Natural killer cell (primary cell): ENCODE results near the gene ANKH. TPM values are rescaled to one million over a fixed set of nuclear protein-coding genes. Genes with fewer than 3 reads are reported as not detected.
"Not testable (repeated sequence)": the region's sequence is repeated elsewhere in the genome, so short reads cannot be mapped to it uniquely, and the experiment has no call there.

ENCODE experiments used
- ATAC-seq, 3 donors: fragments of 150-1000 bp in 2 of 3; fragments of 200-7000 bp in 1 of 3; cut with Tn5 transposase; 1 replicate in 1 of 3; 2 replicates in 2 of 3; pipeline ENCODE4 v1.10.0; 2021; ENCODE audit warnings: mild to moderate bottlenecking in 2 of 3, moderate library complexity in 2 of 3
- DNase-seq, 2 donors: peaks; one replicate each; pipeline versions ENCODE4 v3.0.0 to v3.0.0-alpha.2; 2013 to 2021; ENCODE audit warnings: mixed read lengths in 1 of 2
- H3K27ac ChIP-seq: one replicate; pipeline ENCODE4 v1.5.1; 2013; ENCODE audit warnings: mild to moderate bottlenecking, low read length
- H3K27me3 ChIP-seq: one replicate; pipeline ENCODE4 v1.6.1; 2013; ENCODE audit warnings: low read length; ENCODE audit not compliant: control insufficient read depth, insufficient read depth
- H3K36me3 ChIP-seq: one replicate; pipeline ENCODE4 v1.6.1; 2013; ENCODE audit warnings: low read length; ENCODE audit not compliant: control insufficient read depth, insufficient read depth
- H3K4me1 ChIP-seq: one replicate; pipeline ENCODE4 v1.6.1; 2013; ENCODE audit warnings: low read length; ENCODE audit not compliant: control insufficient read depth, insufficient read depth
- H3K4me3 ChIP-seq: one replicate; pipeline ENCODE4 v1.5.1; 2013; ENCODE audit warnings: low read length
- H3K9me3 ChIP-seq: one replicate; pipeline ENCODE4 v1.6.1; 2013; ENCODE audit warnings: low read length; ENCODE audit not compliant: control insufficient read depth, insufficient read depth
- H3K27ac Mint-ChIP-seq, 2 donors: one replicate each; pipeline ENCODE4 v1.8.0; 2022; ENCODE audit warnings: mild to moderate bottlenecking in 2 of 2, mixed read lengths in 2 of 2, moderate library complexity in 1 of 2
- H3K27me3 Mint-ChIP-seq, 2 donors: one replicate each; pipeline ENCODE4 v1.8.0; 2022; ENCODE audit warnings: low read depth in 2 of 2, mixed read lengths in 2 of 2
- H3K36me3 Mint-ChIP-seq: one replicate; pipeline ENCODE4 v1.8.0; 2022; ENCODE audit warnings: mixed read lengths
- H3K4me1 Mint-ChIP-seq, 2 donors: one replicate each; pipeline ENCODE4 v1.8.0; 2022; ENCODE audit warnings: mixed read lengths in 2 of 2
- H3K4me3 Mint-ChIP-seq: one replicate; pipeline ENCODE4 v1.8.0; 2022; ENCODE audit warnings: mild to moderate bottlenecking, moderate library complexity, mixed read lengths
- H3K9me3 Mint-ChIP-seq, 2 donors: one replicate each; pipeline ENCODE4 v1.8.0; 2022; ENCODE audit warnings: mixed read lengths in 2 of 2
- WGBS: methylation state at CpG from one replicate; pipeline ENCODE4 v1.1.7; 2013; ENCODE audit warnings: missing lambda C conversion rate; ENCODE audit not compliant: insufficient coverage; 5-methylcytosine and 5-hydroxymethylcytosine counted together
- intact Hi-C: fragments of 100-400 bp; cut with micrococcal nuclease; formaldehyde crosslinking; loops from one replicate; pipeline ENCODE4 v1.14.2; 2022
- total RNA-seq, 4 donors: library from RNA; stranded (reverse); fragments of 120-200 nt in 1 of 4; gene quantifications; one replicate each; pipeline versions ENCODE4 v1.2.3 to v1.2.4, GENCODE V29; 2013 to 2022
- TF ChIP-seq, protein P1 (sequence below): fragments of 200-600 bp; IDR thresholded peaks from one replicate; pipeline ENCODE4 v1.8.0; 2022; ENCODE audit warnings: antibody characterized with exemption

Gene ANKH
- total RNA-seq, 3 donors from 2014 or later (not counting 1 experiment from before 2014, with no cell fraction given) = 52.9 to 78.0 (median 63.8) TPM

DNA sequence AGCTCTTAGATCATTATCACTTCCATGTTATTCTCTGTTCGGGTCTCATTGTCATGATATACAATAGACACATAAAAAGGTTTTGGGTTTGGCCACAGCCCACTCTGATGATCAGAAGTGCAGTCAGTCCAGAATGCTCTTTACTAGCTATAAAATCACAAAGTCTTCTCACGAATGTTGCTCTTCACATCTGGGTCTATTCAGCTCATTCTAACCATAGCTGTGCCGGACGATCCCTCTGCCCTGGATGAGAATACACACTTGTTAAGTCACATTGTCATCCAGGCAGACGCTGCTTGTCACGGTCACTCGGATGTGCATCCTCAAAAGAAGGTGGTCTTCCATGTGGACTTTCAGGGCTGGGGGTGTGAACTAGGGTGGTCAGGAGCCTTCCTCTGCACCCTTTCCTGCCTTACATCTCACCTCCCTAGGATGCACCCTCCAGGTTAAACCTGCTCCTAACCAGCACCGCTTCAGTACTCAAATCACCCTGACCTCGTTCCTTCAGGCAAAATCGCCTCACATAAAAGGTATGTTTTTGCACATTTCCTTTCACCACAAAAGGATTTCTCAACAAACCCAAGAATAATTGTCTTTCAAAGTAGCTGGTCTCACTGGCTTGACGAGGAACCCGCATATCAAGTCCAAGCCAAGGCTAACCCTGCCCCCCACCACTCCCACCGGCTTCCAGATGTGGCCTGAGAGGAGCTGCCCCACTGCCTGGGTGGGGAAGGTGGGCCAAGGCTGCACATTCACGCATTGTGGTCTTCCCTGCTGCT lies 21.9 kb downstream of the ANKH start:
- no peak overlapping the region for H3K27ac ChIP-seq
- Mint-ChIP-seq H3K9me3 (no peaks in the 10 kb centered on the region), H3K27me3 (no peaks in the 10 kb centered on the region), H3K27ac (no peak overlapping the region), H3K36me3 (no peaks in the 10 kb centered on the region), H3K4me1 (peaks cover 11 to 32% of the 10 kb centered on the region in 2 donors), H3K4me3 (no peak overlapping the region)
- WGBS = 94% methylated on average over 14 of the region's 14 CpGs
- H3K4me1 ChIP-seq = no peaks in the 10 kb centered on the region
- TF ChIP-seq, protein P1, sequence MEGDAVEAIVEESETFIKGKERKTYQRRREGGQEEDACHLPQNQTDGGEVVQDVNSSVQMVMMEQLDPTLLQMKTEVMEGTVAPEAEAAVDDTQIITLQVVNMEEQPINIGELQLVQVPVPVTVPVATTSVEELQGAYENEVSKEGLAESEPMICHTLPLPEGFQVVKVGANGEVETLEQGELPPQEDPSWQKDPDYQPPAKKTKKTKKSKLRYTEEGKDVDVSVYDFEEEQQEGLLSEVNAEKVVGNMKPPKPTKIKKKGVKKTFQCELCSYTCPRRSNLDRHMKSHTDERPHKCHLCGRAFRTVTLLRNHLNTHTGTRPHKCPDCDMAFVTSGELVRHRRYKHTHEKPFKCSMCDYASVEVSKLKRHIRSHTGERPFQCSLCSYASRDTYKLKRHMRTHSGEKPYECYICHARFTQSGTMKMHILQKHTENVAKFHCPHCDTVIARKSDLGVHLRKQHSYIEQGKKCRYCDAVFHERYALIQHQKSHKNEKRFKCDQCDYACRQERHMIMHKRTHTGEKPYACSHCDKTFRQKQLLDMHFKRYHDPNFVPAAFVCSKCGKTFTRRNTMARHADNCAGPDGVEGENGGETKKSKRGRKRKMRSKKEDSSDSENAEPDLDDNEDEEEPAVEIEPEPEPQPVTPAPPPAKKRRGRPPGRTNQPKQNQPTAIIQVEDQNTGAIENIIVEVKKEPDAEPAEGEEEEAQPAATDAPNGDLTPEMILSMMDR = no peak
- DNase-seq (no peak), ATAC-seq (no peak)
- H3K36me3 ChIP-seq = peaks cover 4% of the 10 kb centered on the region
- no peak overlapping the region for H3K4me3 ChIP-seq
- intact Hi-C loops = no loop called here
- H3K27me3 ChIP-seq = no peaks in the 10 kb centered on the region
- H3K9me3 ChIP-seq = no peaks in the 10 kb centered on the region

- H3K27ac Mint-ChIP-seq, H3K9me3 Mint-ChIP-seq, H3K36me3 ChIP-seq, H3K4me1 ChIP-seq, H3K36me3 Mint-ChIP-seq, intact Hi-C loops, H3K27me3 ChIP-seq, H3K4me3 Mint-ChIP-seq, H3K4me3 ChIP-seq, H3K27ac ChIP-seq, ATAC-seq, DNase-seq, H3K9me3 ChIP-seq, H3K27me3 Mint-ChIP-seq: not testable (repeated sequence)
- H3K4me1 Mint-ChIP-seq = peaks cover 6 to 31% of the 10 kb centered on the region in 2 donors
- 92% methylated on average over 3 of the region's 3 CpGs for WGBS
These were observed 22.6 kb downstream of the ANKH start for GRCh38 chr5:14848942-14849341.

DNA sequence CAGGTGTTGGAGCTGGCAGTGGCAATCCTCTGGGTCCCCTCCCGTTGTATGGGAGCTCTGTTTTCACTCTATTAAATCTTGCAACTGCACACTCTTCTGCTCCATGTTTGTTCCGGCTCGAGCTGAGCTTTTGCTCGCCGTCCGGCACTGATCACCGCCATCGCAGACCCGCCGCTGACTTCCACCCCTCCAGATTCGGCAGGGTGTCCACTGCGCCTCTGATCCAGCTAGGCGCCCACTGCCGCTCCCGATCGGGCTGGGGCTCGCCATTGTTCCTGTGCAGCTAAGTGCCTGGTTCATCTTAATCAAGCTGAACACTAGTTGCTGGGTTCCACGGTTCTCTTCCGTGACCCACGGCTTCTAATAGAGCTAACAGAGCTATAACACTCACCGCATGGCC lies 23.2 kb downstream of the ANKH start:
- no peaks in the 10 kb centered on the region for H3K4me1 ChIP-seq
- no peaks in the 10 kb centered on the region for H3K27me3 ChIP-seq
- no peaks in the 10 kb centered on the region for H3K27me3 Mint-ChIP-seq
- no peak overlapping the region for H3K27ac Mint-ChIP-seq
- intact Hi-C loops = no loop called here
- WGBS = 95% methylated on average over 21 of the region's 21 CpGs
- TF ChIP-seq, protein P1 = no peak
- peaks cover 7% of the 10 kb centered on the region for H3K36me3 ChIP-seq
- no peak overlapping the region for H3K4me3 Mint-ChIP-seq
- no peaks in the 10 kb centered on the region for H3K9me3 Mint-ChIP-seq
- H3K36me3 Mint-ChIP-seq = no peaks in the 10 kb centered on the region
- H3K4me3 ChIP-seq = no peak overlapping the region
- peaks cover 6 to 31% of the 10 kb centered on the region in 2 donors for H3K4me1 Mint-ChIP-seq
- DNase-seq (no peak), ATAC-seq (no peak)
- H3K9me3 ChIP-seq = no peaks in the 10 kb centered on the region
- no peak overlapping the region for H3K27ac ChIP-seq

DNA sequence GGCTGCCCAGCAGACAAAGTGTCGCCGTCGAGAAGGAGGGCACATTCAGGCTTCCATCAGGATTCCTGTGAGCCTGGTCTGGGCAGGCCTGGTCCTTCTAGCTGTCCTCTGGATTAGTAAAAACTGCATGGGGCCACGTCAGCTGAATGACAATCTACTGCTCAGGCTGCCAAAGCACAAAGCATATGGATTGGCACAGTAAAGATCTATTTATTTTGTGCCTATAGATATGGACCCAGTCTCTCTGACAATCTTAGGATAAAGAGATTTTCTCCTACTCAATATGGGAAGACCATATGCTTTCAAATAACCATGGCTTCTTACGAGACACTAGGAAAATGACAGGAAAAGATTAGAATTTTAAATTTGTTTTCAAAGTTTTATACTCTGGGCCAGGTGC lies 24.1 kb downstream of the ANKH start:
- 98% methylated on average over 4 of the region's 5 CpGs for WGBS
- Mint-ChIP-seq H3K27ac (no peak overlapping the region), H3K9me3 (no peaks in the 10 kb centered on the region), H3K27me3 (no peaks in the 10 kb centered on the region), H3K4me1 (peaks cover 6 to 21% of the 10 kb centered on the region in 2 donors), H3K4me3 (no peak overlapping the region), H3K36me3 (no peaks in the 10 kb centered on the region)
- Histone ChIP-seq H3K27me3 (no peaks in the 10 kb centered on the region), H3K4me3 (no peak overlapping the region), H3K27ac (no peak overlapping the region), H3K4me1 (no peaks in the 10 kb centered on the region), H3K36me3 (peaks cover 8% of the 10 kb centered on the region), H3K9me3 (no peaks in the 10 kb centered on the region)
- ATAC-seq = no peak
- no peak for DNase-seq
- TF ChIP-seq, protein P1 = no peak
- intact Hi-C loops = no loop called here
